B cell (primary cell): ENCODE results near the gene HSD11B2.

ENCODE experiments used
- CTCF ChIP-seq: fragments of 200-600 bp; IDR thresholded peaks from one replicate; pipeline ENCODE4 v1.8.0; 2022; ENCODE audit warnings: antibody characterized with exemption, mild to moderate bottlenecking
- EZH2 ChIP-seq: IDR thresholded peaks from 2 replicates; pipeline ENCODE4 v1.6.1; 2012; ENCODE audit warnings: borderline replicate concordance, low read depth, mild to moderate bottlenecking, moderate library complexity, low read length; ENCODE audit not compliant: insufficient read depth, poor library complexity, severe bottlenecking

DNA sequence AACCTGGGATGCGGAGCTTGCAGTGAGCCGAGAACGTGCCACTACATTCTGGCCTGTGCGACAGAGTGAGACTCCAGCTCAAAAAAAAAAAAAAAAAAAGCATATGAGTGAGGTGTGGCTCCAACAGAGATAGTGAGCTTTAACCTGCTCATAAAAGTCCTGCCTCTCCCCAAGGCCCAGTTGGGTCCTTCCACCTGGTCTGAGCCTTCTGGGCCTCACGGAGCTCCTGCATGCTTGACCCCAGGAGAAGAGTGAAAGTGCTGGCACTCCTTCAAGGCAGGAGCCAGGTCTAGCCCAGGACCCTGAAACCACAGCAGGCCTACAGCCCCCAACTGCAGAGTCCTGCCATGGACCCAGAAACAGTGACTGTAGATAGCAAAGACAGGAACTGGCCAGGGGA lies 17.7 kb downstream of the HSD11B2 start:
- no peak for TF ChIP-seq EZH2
- TF ChIP-seq CTCF = no peak
